Activated CD4-positive, alpha-beta T cell treated with anti-CD3 and anti-CD28 coated beads, Interleukin-2, amount 50 U/mL, for 16 hours (primary cell): ENCODE data around the gene LRRC73.
"Not testable (repeated sequence)": the region's sequence is repeated elsewhere in the genome, so short reads cannot be mapped to it uniquely, and the experiment has no call there.

Experiments used
- DNase-seq: peaks from one replicate; pipeline ENCODE4 v3.0.0-alpha.2; 2020

Gene LRRC73

DNA sequence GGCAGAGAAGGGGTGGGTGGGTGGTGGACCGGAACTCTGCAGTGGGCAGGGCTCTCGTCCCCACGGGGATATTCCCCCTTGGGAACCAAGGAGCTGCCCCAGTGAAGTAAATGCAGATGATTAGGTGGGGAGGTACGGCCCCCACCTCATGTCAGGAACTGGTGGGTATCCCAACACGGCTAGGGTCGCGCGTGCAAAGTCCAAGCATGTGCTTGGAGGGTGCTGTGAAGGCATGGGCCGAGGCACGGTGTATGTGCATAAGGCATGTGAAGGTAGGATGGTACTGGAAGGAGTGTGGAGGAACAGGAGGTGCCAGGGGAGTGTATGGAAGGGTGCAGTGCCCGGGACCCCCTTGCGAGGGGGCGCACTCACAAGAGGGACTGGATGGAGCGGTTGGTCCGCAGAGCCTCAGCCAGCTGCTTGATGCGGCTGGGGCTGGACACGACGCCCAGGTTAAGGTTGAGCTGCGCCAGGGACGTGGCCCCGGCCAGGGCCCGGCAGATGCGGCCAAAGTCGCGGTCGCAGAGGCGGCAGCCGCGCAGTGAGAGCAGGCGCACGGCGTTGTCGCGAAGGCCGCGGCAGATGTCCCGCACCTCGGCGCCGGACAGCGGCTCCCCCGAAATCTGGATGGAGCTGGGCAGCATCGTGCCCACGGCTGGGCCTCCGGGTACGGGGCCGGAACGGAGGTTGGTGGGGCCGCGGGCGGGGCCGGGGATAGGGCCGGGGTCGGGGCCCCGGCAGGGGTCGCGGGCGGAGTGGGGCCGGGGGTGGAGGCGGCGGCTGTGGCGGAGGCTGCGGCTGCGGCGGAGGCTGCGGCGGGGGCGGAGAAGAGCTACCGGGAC lies 783 bp downstream of the LRRC73 start:
- no peak for DNase-seq

DNA sequence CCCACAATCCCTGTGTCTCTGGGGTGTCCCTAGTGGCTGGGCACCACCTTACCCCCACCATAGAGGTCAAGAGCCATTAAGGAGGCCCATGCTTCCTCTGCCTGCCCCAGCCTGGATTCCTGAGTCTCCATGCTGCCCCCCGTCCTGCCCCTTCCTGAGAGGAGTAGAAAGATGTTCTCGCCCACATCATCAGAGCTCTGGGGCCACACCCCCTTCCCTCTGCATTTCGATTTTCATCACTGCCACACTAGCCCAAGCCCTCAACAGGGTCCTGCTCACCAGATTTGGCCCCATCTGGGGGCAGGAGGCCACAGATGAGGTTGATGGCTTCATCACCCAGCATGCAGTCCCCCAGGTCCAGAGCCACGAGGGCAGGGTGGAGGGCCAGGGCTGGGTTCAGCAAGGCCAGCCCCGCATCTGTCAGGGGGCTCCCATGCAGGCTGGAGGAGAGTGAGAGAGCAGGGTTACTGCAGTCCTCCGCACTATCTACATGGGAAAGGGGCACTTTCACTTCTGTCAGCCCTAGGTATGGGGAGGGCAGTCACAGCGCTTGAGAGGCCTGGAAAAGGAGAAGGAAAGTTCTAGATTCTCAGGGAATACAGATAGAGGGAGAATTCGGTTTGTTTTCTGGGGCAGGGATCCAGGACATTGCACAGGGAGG lies 1.5 kb downstream of the LRRC73 start:
- DNase-seq = no peak

DNA sequence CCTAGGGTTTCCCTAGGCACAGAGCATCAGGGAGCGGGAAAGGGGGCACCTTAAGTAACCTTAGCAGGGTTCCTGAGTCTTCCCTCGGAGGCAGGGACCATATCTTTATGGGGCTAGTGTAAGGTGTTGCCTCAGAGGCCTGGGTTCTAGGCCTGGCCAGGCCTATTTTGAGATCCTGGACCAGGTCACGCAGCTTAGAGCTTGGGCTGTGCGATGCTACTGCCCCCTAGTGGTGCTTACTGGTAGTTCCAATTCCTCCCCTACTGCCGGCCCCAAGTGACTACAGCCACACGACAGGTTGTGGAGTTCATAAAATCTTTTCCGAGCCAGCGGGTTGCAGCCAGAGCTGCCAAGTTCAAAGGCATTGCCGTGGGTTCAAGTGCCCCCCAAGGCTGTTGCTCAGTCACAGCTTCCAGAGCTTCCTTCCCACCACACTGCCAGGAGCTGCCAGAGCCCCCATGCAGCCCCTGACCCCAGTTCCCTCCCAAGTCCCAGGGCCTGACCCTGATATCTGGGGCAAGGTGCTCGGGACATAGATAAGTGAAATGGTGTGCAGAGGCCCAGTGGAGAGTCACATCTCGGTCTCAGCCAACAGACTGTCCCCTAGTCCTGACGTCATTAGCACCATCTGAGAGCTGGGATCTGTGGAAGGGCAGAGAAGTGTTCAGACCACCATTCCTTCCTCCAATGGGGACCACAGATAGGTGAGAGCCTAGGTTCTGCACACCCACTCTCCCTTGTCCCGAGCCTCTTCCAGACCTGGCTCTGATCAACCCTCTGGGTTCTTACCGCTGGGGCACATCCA lies 3.3 kb downstream of the LRRC73 start:
- peak; percentile 85 for DNase-seq

DNA sequence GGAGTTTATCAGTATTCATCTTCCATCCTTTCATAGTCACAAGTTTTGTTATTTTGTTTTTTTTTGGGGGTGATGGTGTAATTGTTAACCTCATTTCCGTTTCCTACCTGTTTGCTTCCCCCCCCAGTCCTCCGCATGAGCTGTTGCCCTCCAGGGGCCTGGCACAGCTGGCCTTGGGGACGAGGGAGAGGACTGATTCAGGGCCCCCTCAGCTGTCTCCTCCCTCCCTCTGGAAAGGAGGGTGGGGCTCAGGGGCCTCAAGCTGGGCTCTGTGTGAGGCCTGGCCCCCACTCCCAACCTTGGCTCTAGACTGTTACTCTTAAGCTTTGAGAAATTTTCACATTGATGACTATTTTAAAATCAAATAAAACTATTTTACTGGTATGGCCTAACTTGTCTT lies 4.0 kb downstream of the LRRC73 start:
- DNase-seq = no peak

DNA sequence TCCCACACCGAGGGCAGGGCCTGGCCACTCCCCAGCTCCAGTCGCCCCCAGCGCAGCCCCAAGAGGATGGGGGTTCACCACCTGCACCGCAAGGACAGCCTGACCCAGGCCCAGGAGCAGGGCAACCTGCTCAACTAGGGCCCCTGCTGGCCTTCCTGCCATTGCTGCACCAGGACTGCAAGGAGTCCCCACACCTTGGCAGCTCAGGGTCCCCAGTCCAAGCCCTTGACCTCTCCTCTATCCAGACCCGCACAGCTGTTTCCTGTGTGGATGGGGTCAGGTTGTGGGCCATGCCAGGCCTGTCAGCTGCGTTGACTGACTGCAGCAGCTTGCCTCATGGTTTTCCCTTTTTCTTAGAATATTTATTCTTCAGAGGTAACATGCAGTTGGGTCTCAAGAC lies 4.4 kb downstream of the LRRC73 start:
- DNase-seq = no peak

DNA sequence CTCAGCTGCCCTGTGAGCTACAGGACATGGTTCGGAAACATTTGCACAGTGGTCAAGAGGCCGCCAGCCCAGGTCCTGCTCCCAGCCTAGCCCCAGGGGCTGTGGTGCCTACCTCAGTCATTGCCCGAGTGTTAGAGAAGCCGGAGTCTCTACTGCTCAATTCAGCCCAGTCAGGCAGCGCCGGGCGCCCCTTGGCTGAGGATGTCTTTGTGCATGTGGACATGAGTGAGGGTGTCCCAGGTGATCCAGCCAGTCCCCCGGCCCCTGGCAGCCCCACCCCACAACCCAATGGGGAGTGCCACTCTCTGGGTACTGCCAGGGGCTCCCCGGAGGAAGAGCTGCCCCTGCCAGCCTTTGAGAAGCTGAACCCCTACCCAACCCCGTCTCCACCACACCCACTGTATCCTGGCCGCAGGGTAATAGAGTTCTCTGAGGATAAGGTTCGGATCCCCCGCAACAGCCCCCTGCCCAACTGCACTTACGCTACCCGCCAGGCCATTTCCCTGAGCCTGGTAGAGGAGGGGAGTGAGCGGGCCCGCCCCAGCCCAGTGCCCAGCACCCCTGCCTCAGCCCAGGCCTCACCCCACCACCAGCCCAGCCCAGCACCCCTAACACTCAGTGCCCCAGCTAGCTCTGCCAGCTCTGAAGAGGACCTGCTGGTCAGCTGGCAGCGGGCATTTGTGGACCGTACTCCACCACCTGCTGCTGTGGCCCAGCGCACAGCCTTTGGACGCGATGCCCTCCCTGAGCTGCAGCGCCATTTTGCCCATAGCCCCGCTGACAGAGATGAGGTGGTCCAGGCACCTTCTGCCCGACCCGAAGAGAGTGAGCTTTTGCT lies 5.2 kb downstream of the LRRC73 start:
- no peak for DNase-seq

DNA sequence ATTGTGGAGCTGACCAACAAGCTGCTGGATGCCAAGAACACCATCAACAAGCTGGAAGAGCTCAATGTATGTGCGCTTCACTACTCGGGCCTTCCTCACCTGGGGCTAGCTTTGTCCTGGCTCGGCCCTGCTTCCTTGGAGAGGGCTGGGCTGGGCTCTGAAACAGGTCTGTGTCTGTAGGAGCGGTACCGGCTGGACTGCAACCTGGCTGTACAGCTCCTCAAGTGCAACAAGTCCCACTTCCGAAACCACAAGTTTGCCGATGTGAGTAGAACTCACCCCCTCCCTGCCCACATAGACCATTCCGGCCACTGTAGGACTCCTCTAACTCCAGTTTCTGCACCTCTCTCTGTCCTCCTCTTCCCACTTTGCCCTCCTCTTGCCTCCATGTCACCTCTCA lies 6.7 kb downstream of the LRRC73 start:
- DNase-seq = no peak

DNA sequence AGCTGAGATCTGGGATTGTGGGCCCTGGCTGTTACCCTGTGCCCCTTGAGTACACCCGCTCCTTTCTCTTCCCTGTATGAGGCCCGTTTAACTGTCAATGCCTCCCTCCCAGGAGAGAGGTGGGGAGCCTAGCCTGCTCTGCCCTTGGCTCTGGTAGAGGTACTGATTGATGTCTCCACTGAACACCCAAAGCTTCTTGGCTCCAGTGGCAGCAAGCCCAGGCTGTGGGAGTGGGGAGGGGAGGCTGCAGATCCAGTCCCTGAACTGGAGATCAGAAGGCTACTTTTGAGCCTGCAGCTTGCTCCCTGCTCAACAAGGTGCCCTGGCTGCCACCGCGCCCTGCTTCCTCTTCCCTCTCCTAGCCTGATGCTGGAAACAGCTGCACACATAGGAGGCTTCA lies 7.5 kb downstream of the LRRC73 start:
- DNase-seq = no peak

DNA sequence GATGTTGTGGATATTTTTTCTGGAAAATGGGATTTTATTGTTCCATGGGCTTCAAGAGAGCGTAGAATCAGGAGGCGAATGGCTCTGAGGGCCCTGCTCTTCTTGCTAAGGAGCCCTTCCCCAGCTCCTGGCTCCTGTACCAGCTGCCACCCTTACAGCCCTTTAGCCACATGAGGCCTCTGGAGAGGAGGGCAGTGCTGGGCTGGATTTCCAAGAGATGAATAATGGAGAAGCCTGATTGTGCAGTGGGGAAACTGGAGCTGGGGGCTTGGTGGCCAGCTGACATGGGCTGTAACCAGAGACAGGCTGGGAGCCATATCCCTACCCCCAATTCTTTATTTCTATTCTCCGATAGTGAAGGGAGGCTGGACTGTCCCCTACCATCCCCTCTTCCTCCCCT lies 9.2 kb downstream of the LRRC73 start:
- no peak for DNase-seq

DNA sequence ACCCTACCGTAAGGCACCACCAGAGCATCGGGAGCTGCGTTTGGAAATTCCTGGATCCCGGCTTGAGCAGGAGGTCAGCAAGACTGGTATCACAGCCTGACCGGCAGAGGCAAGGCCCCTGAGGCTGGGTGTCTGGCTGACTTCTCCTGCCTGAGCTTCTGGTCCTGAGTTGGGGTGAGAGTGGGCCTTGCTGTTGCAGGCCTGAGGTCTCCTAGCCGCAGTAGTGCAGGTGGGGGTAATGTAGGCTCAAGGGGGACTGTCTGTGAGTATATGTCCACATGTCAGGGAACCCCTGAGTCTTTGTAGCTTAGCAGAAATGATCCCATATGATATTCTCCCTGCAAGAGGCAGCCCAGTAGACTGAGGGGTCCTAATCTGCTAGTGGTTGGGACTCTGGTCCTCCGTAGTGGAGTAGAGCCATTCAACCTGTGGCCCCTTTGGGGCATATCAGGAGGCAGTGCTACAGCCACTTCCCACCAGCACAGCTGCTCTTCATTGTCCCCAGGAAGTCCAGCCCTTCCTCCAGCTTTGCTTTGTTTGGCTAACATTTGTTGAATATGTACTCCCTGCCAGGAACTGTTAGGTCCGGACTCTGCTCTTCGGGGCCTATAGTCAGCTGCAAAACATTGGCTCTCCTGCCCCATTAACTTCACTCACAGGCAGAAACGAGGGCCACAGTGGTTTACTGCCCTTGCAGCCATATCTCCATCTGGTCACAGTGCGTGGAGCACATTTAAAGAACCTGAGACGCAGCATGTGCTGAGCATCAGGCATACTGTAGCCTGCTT lies 10.9 kb downstream of the LRRC73 start:
- DNase-seq = no peak

DNA sequence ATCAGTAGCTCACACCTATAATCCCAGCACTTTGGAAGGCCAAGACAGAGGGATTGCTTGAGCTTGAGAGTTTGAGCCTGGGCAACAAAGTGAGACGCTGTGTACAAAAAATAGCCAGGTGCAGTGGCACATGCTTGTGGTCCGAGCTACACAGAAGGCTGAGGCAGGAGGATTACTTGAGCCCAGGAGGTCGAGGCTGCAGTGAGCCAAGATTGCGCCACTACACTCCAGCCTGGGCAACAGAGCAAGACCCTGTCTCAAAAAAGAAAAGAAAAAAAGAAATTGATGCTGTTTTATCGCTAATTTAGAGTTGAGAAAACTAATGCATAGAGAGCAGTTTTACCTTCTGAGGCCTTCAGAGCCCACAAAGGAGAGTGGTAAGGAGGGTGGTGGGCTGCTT lies 11.9 kb downstream of the LRRC73 start:
- not testable (repeated sequence) for DNase-seq

DNA sequence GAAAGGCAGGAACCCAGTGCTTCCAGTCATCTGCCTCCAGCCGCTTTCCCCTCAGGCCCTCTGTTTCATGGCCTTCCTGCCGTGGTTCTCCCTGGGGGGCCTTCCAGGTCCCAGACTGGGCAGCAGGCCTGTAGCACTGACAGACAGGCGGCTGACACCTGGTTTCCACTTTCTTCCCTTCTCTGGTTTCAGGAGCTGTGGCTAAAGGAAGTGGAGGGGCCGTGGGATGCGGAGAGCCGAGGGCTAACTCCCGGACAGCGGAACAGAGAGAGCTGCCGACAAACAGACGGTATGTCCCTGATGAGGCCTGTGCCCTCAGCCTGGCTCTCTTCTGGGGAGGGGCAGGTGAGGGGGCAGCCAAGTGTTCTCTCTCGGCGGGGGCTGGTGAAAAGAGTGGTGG lies 12.5 kb downstream of the LRRC73 start:
- DNase-seq = no peak

DNA sequence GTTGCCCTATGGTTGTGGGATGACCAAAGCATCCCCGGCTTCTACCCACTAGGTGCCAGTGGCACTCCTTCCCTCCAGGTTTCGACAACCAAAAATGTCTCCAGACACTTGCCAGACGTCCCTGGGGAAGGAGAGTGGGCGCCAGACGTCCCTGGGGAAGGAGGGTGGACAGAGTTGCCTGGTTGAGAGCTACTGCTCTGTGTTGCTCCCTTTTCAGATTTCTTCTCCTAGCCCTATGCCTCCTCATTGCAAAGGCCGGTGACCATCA lies 13.1 kb downstream of the LRRC73 start:
- DNase-seq = no peak

DNA sequence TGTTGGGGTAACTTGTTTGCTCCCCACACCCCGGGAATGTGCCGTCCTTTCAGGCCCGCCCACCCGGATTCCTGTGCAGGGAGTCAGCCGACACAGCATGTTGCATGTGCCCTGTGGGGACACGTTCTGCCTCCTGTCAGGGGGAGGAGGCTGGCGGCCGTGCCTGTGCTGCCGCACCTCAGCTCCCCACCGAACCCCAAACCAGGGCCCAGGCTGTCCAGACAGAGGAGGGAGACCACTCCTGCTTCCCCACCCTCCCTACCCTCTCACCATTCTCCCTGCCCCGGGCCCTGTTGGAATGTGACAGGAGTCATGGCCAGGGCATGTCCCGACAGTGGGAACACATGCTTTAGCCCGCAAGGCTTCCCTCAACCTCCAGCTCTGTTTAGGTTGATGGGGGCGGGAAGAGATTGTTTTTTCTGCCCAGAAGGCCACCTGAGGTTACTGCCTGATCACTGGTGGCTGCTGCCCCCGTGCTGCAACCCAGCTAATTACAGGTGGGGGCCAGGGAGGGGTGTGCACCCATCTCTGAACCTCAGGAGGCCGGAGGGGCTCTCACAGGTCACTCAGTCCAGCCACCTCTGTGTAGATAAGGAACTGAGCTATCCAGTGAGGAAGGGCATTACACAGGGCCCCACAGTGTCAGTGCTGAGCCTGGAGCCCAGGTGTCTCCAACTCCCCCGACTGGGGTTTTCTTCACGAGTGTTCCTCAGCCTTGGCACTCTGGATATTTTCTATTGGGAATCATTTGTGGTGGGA lies 13.6 kb downstream of the LRRC73 start:
- DNase-seq = no peak

DNA sequence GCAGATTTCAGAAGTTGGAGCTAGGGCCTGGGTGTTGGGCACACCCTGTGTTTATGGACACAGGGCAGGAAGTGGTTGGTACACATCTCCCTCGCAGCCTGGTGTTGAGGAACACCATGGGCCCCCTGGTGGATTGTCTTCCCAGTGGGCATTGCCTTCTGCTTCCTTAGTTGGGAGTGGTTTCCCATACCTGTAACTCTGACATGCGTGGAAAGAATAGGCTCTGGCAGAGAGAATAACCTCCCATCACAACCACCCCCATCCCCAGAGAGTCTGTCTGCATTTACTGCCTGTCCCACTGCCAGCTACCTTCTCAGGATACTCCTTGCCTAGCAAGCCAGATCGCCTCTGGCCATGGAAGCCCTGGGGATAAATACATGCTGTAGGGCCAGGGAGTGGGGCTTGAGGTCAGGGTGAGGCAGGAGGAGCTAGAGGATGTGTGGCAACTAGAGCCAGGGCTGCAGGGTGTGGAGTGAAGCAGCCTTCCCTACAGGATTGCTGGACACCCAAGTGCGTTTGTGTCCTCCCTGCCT lies 14.7 kb downstream of the LRRC73 start:
- no peak for DNase-seq

DNA sequence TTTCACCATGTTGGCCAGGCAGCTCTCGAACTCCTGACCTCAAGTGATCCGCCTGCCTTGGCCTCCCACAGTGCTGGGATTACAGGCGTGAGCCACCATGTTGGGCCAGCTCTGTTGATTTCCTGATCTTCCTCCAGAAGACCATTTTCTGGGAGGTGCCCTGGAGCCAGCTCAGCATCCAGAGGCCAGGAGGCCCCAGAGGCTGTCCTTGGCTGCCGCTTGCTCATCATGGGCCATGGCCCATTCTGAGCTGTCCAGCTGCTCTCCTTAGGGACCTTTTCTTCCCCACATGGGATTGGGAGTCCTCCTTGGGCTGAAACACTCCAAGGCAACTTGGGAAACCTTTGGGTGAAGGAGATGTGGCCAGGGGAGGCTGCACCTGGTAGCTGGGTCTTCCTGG lies 15.4 kb downstream of the LRRC73 start:
- DNase-seq = no peak

DNA sequence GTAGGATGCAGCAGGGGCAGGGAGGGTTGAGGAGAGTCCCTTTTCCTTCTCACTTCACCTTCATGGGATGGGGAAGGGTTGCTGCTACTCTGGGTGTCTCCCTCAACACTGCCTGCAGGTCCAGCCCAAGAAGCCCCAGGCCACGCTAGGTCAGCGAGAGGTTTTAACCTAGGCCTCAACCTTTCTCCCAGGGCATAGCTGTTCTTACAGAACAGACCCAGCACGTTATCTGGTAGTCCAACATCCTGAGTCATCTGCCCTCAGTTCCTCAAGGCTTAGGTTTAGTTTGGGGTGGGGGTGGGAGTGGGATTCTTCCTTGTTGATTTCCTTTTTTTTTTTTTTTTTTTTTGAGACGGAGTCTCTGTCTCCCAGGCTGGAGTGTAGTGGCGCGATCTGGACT lies 15.8 kb downstream of the LRRC73 start:
- no peak for DNase-seq

DNA sequence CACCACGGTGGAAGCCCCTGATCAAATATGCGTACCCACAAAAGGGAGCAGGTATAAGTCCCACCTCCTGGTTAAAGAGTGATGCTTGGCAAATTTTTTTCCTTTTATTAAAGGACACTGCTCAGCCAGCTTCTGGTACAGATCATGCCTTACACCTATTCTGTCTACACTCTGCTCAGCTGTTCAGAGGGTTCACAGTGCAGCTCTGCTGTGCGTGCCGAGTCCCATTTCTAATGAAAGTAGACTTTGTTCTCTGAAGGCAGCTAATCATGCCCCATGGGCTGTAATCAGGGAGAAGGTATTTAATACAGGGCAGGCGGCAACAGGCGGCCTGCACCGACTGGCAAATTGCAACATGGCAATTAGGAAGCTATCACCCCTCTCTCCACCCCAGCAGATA lies 16.3 kb downstream of the LRRC73 start:
- no peak for DNase-seq

DNA sequence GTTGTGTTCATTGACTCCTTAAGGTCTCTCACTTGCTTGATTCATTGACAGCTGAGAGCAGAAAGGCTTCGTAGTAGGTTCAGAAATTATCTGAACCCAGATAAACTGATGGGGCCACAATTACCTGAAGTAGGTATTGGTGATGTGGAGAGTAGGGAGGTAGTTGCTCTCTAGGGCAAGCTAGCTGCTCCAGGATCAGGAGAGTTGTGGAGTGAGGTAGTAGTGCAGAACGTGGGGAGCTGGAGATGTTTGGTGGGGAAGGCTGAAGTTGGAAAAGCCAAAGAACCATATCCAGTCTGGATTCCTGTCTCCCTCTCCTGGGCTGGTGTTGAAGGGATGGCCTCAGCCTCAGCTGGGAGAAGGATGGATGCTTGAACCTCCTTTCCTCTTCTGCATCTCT lies 16.9 kb downstream of the LRRC73 start:
- no peak for DNase-seq

DNA sequence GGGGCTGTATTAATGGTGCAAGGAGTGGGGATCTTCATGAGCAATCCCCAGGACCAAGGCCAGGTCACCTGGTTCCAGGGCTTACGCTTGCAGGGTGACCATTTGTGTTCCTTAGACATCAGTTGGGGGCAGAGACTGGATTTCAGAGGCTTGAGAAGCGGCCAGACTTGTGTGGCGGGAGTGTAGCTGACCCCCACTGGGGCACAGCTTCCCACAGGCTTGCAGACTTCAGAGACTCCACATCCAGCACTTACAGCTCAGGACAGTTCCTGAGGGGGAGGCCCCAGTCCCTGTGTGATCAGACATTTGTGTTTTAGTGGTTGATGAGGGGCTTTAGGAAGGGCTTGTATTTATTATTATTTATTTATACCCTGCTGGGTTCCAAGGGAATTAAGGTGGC lies 17.5 kb downstream of the LRRC73 start:
- no peak for DNase-seq
